Glutamatergic neuron (in vitro differentiated cells): ENCODE results near the gene SLC6A18. TPM values are rescaled to one million over a fixed set of nuclear protein-coding genes. Genes with fewer than 3 reads are reported as not detected.
"Not testable (repeated sequence)": the region's sequence is repeated elsewhere in the genome, so short reads cannot be mapped to it uniquely, and the experiment has no call there.

Source experiments
- DNase-seq: peaks from one replicate; pipeline ENCODE4 v3.0.0; 2022
- H3K27ac Mint-ChIP-seq: one replicate; pipeline ENCODE4 v1.8.0; 2020; ENCODE audit warnings: mild to moderate bottlenecking, mixed read lengths, inconsistent platforms; ENCODE audit not compliant: unreplicated experiment
- H3K27me3 Mint-ChIP-seq: one replicate; pipeline ENCODE4 v1.8.0; 2020; ENCODE audit warnings: mild to moderate bottlenecking, moderate library complexity, mixed read lengths, inconsistent platforms; ENCODE audit not compliant: unreplicated experiment
- H3K36me3 Mint-ChIP-seq: one replicate; pipeline ENCODE4 v1.8.0; 2020; ENCODE audit warnings: mild to moderate bottlenecking, mixed read lengths, inconsistent platforms; ENCODE audit not compliant: unreplicated experiment
- H3K4me1 Mint-ChIP-seq: one replicate; pipeline ENCODE4 v1.8.0; 2020; ENCODE audit warnings: mild to moderate bottlenecking, low read depth, mixed read lengths, inconsistent platforms; ENCODE audit not compliant: unreplicated experiment
- H3K4me3 Mint-ChIP-seq: one replicate; pipeline ENCODE4 v1.8.0; 2020; ENCODE audit warnings: mild to moderate bottlenecking, mixed read lengths, inconsistent platforms; ENCODE audit not compliant: unreplicated experiment
- H3K9me3 Mint-ChIP-seq: one replicate; pipeline ENCODE4 v1.8.0; 2020; ENCODE audit warnings: mild to moderate bottlenecking, moderate library complexity, mixed read lengths, inconsistent platforms; ENCODE audit not compliant: unreplicated experiment
- CTCF ChIP-seq: fragments of 200-600 bp; sonication (generic); IDR thresholded peaks from one replicate; pipeline ENCODE4 v1.5.0; 2021; ENCODE audit not compliant: partially characterized antibody, unreplicated experiment
- total RNA-seq: library from RNA; stranded (reverse); fragmentation: NEBNext Ultra II Directional; extraction: Animal tissue kit (Norgen Biotek cat#: 25700); gene quantifications from one replicate; pipeline ENCODE4 v1.2.1, GENCODE V29; 2021; ENCODE audit not compliant: unreplicated experiment

Gene SLC6A18
- total RNA-seq, 1 donor from 2014 or later, result not detected

GRCh38 chr5:1264211-1264610 is 39.0 kb downstream of the SLC6A18 start:
- Mint-ChIP-seq H3K36me3 (peaks cover 20% of the 10 kb centered on the region), H3K27me3 (peaks cover 3% of the 10 kb centered on the region), H3K4me1 (no peaks in the 10 kb centered on the region), H3K27ac (no peak overlapping the region), H3K9me3 (peaks cover 15% of the 10 kb centered on the region), H3K4me3 (no peak overlapping the region)
- DNase-seq, result no peak
- TF ChIP-seq CTCF, result no peak

GRCh38 chr5:1265026-1265425 is 39.8 kb downstream of the SLC6A18 start:
- TF ChIP-seq CTCF, result no peak
- Mint-ChIP-seq H3K36me3 (peaks cover 20% of the 10 kb centered on the region), H3K9me3 (peaks cover 13% of the 10 kb centered on the region), H3K4me1 (no peaks in the 10 kb centered on the region), H3K4me3 (no peak overlapping the region), H3K27ac (no peak overlapping the region), H3K27me3 (peaks cover 3% of the 10 kb centered on the region)
- no peak for DNase-seq

GRCh38 chr5:1265461-1266455 is 40.6 kb downstream of the SLC6A18 start:
- Mint-ChIP-seq H3K4me3 (no peak overlapping the region), H3K27ac (no peak overlapping the region), H3K9me3 (peaks cover 10% of the 10 kb centered on the region), H3K27me3 (peaks cover 3% of the 10 kb centered on the region), H3K4me1 (no peaks in the 10 kb centered on the region), H3K36me3 (peaks cover 18% of the 10 kb centered on the region)
- TF ChIP-seq CTCF, result no peak
- no peak for DNase-seq

DNA sequence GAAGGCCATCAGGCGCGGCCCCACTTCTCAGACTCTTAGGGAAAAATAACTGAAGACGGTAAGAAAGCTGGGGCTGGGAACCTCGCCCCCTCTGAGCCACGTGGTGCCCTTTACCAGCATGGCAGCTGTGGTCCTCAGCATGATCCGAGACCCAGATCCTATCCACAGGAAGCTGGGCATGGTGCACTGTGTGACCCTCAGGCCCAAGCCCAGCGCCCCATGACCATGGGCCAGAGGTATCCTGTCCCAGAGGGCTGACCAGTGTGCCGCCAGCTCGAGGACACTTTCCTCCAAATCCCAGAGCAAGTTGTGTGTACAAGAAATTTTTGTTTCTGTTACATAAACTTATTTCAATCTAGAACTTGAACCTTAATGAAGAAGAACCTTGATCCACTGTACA is 41.6 kb downstream of the SLC6A18 start:
- Mint-ChIP-seq H3K9me3 (peaks cover 8% of the 10 kb centered on the region), H3K27me3 (peaks cover 3% of the 10 kb centered on the region), H3K36me3 (peaks cover 18% of the 10 kb centered on the region), H3K4me3 (no peak overlapping the region), H3K4me1 (no peaks in the 10 kb centered on the region), H3K27ac (no peak overlapping the region)
- no peak for TF ChIP-seq CTCF
- DNase-seq, result no peak

- H3K36me3 Mint-ChIP-seq, result peaks cover 13% of the 10 kb centered on the region
- not testable (repeated sequence) for H3K9me3 Mint-ChIP-seq, H3K27ac Mint-ChIP-seq, DNase-seq, H3K4me1 Mint-ChIP-seq, H3K4me3 Mint-ChIP-seq, H3K27me3 Mint-ChIP-seq
These were observed 42.3 kb downstream of the SLC6A18 start for GRCh38 chr5:1267464-1267863.
